Islet of Langerhans (tissue), 1 donor: ENCODE measurements around the gene CACNA1A.
"Not testable (repeated sequence)": the region's sequence is repeated elsewhere in the genome, so short reads cannot be mapped to it uniquely, and the experiment has no call there.

Source experiments
- FAIRE-seq: peaks from one replicate; lab custom pipeline; 2011; peaks lifted over from hg19 to GRCh38; lab: Jason Lieb, UNC

The CACNA1A gene

DNA sequence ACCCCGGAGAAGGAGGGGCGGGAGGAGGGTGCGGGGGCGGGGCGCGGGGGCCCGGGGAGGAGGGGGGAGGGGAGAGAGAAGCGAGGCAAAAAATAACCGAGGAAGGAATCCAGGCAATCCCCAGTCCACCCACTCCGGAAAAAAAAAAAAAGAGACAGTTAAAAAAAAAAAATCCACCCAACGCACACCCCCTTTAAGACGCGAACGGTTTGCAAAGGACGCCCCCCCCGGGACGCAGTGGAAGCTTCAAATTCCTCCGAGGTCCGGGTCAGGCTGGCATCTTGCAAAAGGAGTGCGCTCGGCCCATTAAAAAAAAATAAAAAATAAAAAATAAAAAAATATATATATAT lies at the start of gene CACNA1A:
CACNA1A (minus strand) TSS at position 9 of the 350 bp plus-strand sequence. CDS start 255 bp downstream, outside the sequence.
- FAIRE-seq = no peak

- no peak for FAIRE-seq
Measured at GRCh38 chr19:13554506-13555240, 48.4 kb upstream of the CACNA1A start.

GRCh38 chr19:13553880-13554400 lies 47.7 kb upstream of the CACNA1A start:
- no peak for FAIRE-seq

- no peak for FAIRE-seq
Measured at GRCh38 chr19:13548131-13548530, 41.9 kb upstream of the CACNA1A start.

- FAIRE-seq = no peak
Measured at GRCh38 chr19:13547102-13547501, 40.8 kb upstream of the CACNA1A start.

- no peak for FAIRE-seq
Measured at GRCh38 chr19:13544423-13544822, 38.1 kb upstream of the CACNA1A start.

- FAIRE-seq = no peak
Measured at GRCh38 chr19:13541554-13541953, 35.3 kb upstream of the CACNA1A start.

- FAIRE-seq = no peak
Measured at GRCh38 chr19:13539332-13539731, 33.1 kb upstream of the CACNA1A start.

GRCh38 chr19:13538601-13539253 lies 32.4 kb upstream of the CACNA1A start:
- FAIRE-seq = no peak

GRCh38 chr19:13537454-13537853 lies 31.2 kb upstream of the CACNA1A start:
- FAIRE-seq = no peak

DNA sequence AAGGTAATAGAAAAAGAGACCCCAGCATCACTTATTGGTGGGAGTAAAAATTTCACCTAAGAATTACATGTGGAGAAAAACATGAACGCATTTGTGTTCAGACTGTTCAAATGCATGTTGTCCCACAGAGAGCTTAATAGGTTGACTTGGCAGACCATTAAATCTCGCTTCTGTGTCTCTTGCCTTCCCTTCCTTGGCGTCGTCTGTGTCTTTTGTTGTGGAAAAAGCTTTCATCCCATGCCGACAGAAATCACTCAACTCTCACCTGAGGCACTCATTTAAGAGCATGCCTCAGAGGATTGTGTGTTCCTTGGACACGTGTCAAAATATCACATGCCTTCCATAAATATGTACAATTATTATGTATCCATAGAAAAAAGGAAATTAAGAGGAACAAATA lies 24.4 kb upstream of the CACNA1A start:
- FAIRE-seq = peak; percentile 55

DNA sequence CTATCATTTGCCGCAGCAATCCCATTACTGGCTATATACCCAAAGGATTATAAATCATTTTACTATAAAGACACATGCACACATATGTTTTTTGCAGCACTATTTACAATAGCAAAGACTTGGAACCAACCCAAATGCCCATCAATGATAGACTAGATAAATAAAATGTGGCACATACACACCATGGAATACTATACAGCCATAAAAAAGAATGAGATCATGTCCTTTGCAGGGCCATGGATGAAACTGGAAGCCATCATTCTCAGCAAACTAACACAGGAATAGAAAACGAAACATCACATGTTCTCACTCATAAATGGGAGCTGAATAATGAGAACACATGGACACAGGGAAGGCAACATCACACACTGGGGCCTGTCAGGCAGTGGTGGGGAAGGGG lies 23.4 kb upstream of the CACNA1A start:
- FAIRE-seq = not testable (repeated sequence)

DNA sequence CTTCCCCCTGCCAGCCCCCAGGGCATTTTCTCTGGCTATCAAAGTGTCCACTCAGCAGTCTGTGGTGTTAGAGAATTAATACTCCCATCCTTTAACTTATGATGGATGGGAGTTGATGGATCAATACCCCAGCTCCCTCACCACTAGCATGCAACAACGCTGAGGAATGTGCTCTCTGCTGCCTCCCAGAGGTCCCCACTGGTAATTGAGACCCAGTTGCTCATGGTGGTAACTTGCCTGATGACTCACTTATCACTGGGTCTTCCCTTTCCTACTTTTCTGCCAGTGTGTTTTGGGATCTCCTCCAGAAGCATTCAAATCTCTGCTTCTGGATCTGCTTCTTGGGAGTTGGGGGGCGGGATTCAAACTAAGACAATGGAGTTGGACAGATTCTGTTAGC lies 20.3 kb upstream of the CACNA1A start:
- FAIRE-seq = no peak

- no peak for FAIRE-seq
Measured at GRCh38 chr19:13521066-13521465, 14.8 kb upstream of the CACNA1A start.

DNA sequence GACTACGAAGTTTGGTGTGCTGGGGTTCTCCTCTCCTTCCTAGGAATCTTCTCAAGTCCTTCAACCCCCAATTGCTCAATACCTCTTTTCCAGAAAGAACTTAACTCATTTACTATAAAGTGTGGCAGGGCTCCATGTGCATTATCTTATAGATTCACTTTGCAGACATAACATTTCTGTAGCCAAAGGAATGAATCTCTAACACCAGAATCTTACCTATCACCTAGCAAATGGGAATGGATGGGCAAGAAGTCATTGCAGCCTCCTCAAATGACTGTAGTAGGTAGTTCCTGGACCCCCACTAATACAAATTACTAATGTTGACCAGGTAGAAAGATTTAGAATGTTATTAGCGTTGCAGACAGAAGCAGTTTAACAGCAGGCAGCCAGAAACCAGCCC lies 5.7 kb upstream of the CACNA1A start:
- no peak for FAIRE-seq

GRCh38 chr19:13507053-13507611 lies 853 bp upstream of the CACNA1A start:
- no peak for FAIRE-seq

DNA sequence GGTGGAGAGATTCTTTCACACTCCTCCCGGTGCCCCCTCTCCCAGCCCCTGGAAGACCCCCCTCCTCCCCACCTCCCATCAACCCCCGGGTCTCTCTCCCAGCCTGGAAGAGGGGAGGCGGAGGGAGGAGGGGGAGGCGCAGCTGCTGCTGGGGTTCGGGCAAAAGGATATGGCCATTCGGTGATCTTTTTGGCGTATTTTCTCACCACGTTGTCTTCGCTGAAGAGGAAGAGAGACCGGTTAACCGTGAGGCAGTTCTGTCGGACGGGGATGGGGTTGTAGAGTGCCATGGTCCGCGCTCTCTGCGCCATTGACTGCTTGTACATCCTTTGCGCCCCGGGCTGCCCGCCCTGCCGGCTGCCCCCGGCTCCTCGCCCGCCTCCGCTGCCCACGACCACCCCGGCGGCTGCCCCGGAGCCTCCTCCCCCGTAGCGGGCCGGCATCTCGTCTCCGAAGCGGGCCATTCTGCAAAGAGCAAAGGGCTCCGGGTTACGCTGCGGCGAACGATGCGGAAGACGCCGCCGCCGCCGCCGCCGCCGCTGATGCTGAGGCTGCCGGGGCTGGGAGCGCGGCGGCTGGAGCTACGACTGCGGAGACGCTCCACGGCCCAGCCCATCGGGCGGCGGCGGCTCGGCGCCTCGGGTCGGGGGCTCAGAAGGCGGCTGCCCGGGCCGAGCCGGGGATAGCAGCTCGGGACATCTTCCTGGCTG lies 363 bp downstream of the CACNA1A start:
- no peak for FAIRE-seq

DNA sequence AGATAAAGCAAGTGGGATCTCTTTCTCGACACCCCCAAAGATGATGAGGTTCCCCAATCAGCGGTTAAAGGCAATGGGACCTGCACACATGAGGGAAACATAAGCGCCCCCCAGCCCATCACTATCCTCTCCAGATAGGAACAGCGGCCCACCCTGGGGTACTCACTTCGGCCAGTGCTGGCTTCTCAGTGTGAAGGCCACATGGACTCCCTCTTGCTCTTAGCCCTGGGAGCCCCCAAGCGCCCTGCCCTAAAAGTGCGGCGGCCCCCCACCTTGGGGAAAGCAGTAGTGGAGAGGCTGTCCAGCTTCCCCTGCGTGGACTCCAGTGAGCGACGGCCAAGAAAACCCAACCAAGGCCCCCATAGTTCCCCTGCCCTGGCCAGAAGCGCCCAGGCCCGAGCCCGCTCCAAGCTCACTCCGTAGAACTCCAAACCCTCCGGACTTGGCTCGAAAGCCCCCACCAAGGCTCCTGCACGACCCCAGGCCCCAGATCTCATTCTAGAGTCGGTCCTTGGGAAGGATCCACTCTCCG lies 1.0 kb downstream of the CACNA1A start:
- no peak for FAIRE-seq

- no peak for FAIRE-seq
Measured at GRCh38 chr19:13503570-13504235, 2.6 kb downstream of the CACNA1A start.

- FAIRE-seq = no peak
Measured at GRCh38 chr19:13502231-13502630, 4.0 kb downstream of the CACNA1A start.

GRCh38 chr19:13499692-13500091 lies 6.6 kb downstream of the CACNA1A start:
- FAIRE-seq = no peak
